GM12865 (cell line): ENCODE results near the gene STIL.
"Not testable (repeated sequence)": the region's sequence is repeated elsewhere in the genome, so short reads cannot be mapped to it uniquely, and the experiment has no call there.

Experiments
- DNase-seq: peaks from one replicate; pipeline ENCODE4 v3.0.0; 2010; ENCODE audit warnings: low read depth
- H3K4me3 ChIP-seq: 2 replicates; pipeline ENCODE4 v1.5.1; 2011; ENCODE audit warnings: mild to moderate bottlenecking, low read depth, low read length, control low read depth
- TF ChIP-seq, protein P1 (sequence below): IDR thresholded peaks from 2 replicates; pipeline ENCODE4 v1.5.1; 2011; ENCODE audit warnings: low read length, control low read depth, low read depth, inconsistent platforms; ENCODE audit not compliant: insufficient read depth; ENCODE audit errors: missing control alignments

The STIL gene

DNA sequence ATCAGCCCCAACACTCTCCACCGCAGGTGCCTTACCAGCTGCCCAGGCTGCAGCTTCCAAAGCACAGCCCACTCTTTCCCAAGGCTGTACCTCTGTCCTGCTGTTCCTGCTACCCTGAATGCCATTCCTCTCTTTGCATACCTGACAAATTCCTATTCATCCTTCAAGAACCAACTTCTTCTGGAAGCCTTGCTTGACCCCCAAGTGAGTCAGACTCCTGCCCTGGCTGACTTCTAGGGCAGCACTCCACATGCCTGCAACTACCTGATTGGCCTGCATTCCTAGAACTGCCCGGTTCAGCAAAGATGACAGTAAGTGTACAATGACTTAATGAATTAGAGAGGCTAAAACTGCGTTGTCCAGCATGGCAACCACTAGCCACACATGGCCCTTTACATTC is 103.3 kb downstream of the STIL start:
- TF ChIP-seq, protein P1, sequence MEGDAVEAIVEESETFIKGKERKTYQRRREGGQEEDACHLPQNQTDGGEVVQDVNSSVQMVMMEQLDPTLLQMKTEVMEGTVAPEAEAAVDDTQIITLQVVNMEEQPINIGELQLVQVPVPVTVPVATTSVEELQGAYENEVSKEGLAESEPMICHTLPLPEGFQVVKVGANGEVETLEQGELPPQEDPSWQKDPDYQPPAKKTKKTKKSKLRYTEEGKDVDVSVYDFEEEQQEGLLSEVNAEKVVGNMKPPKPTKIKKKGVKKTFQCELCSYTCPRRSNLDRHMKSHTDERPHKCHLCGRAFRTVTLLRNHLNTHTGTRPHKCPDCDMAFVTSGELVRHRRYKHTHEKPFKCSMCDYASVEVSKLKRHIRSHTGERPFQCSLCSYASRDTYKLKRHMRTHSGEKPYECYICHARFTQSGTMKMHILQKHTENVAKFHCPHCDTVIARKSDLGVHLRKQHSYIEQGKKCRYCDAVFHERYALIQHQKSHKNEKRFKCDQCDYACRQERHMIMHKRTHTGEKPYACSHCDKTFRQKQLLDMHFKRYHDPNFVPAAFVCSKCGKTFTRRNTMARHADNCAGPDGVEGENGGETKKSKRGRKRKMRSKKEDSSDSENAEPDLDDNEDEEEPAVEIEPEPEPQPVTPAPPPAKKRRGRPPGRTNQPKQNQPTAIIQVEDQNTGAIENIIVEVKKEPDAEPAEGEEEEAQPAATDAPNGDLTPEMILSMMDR, result no peak
- no peak overlapping the region for H3K4me3 ChIP-seq
- DNase-seq, result no peak

DNA sequence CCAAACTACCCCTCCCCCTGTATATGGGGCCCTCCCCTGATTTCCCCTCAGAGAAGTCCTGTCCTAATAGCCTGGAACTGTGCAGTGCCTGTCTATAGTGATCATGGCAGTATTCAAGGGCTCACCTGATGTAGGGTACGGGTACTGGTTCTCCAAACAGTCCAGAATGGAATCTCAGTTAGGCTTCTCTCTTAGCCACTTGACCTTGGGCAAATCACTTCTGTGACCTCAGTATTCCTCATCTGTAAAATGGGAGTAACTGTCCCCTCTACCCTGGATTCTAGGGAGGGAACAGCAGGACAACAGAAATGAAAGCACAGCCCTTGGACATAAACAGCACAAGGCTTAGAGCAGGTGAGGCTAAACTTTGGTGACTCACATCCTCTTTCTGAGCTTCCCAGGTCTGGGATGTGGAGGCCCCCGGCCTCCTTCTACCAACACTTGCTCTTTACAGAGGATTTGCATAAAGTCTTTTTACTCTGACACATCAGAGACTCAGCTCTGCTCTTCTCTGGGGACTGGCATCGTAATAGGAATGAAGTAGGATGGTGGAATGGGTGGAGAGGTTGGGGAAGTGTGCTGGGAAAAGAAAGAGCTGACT is 104.1 kb downstream of the STIL start:
- TF ChIP-seq, protein P1, result no peak
- H3K4me3 ChIP-seq, result no peak overlapping the region
- DNase-seq, result no peak

DNA sequence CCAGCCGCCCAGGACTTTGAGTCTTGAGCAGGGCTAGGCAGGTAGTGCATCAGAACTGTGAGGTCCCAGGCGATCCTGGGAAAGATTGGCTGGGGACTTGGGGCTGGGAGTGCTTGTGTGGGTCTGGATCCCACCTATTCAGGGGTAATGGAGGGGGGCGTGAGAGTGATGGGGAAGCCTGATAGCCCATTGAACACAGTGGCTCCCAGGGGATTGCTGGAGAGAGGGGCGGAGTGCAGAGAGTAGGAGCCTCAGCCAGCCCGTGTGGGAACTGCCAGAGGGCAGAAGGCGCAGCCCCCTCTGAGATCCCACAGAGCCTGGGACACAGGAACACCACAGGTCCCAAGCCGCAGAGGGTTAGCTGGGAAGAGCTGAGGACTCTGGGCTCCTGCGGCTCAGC is 104.9 kb downstream of the STIL start:
- DNase-seq, result no peak
- TF ChIP-seq, protein P1, result no peak
- H3K4me3 ChIP-seq, result no peak overlapping the region

DNA sequence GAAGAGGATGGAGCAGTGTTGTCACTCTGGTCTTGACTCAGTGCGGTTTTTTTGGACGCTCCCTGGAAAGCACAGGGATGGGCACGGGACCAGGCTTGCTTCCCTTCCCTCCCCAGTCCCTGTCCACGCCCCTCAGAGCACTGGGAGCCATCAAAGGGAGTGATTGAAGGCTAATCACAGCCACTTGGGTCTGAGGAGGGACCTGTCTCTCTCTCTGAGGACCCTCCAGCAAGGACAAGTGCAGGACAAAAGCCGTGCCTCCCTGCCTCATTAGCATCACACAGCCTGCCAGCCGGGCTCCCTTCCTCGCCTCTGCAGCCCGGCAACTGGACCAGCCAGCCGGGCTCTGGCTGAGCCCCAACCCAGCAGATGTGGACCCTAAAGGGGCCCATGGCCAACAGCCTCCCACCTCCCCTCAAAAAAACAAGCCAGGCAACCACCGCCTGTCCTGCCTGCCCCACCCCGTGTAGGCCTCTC is 105.5 kb downstream of the STIL start:
- DNase-seq, result no peak
- no peak overlapping the region for H3K4me3 ChIP-seq
- TF ChIP-seq, protein P1, result no peak

DNA sequence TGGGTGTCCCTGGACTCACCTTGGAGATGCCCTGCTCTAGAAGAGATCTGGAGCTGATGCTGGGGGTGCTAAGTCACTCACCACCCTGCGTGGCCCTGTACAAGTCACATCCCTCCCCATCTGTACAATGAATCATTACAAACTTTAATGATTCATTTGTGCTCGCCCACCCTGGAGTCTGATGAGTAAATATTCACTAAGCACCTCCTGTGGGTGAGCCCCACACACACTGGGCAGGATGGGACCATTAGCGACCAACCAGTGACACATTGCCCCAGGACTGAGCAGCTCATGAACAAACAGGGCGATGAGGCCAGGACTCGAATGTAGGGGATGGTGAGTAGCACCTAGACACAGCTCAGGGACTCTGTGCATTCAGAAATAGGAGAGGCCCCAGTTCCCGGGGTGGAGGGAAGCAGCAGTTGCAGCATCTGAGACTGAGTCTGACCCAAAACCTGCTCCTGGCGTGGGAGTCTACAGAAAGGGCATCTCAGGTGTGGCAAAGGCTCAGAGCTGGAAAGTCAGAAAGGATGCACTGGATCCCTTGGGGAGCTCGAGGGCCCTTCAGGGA is 106.1 kb downstream of the STIL start:
- TF ChIP-seq, protein P1, result no peak
- no peak overlapping the region for H3K4me3 ChIP-seq
- no peak for DNase-seq

DNA sequence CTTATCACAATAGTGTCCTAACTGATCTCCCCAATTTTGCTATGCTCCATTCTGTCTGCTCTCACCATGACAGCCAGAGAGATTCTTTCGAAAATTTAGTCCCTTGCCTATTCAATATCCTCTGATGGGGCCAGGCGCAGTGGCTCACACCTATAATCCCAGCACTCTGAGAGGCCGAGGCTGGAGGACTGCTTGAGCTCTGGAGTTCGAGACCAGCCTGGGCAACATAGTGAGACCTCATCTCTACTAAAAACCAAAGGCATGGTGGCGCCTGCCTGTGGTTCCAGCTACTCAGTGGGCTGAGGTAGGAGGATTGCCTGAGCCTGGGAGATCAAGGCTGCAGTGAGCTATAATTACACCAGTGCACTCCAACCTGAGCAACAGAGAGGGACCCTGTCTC is 108.0 kb downstream of the STIL start:
- TF ChIP-seq, protein P1, result no peak
- H3K4me3 ChIP-seq, result no peak overlapping the region
- DNase-seq, result no peak

DNA sequence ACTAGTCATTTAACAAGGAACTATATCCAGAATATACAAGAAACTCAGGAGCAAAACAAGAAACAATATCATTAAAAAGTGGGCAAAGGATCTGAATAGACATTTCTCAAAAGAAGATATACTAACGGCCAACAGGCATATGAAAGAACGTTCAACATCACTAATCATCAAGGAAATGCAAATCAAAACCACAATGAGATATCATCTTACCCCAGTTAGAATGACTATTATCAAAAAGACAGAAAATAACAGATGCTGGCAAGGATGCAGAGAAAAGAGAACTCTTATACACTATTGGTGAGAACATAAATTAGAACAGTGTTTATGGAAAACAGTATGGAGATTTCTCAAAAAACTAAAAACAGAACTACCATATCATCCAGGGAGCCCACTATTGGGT is 110.4 kb downstream of the STIL start:
- not testable (repeated sequence) for H3K4me3 ChIP-seq, DNase-seq
